ENCODE measurements around the gene LDLRAD3. TPM values are rescaled to one million over a fixed set of nuclear protein-coding genes. Genes with fewer than 3 reads are reported as not detected.

The LDLRAD3 gene
- total RNA-seq, 1 donor from 2014 or later: 8.6 TPM

DNA sequence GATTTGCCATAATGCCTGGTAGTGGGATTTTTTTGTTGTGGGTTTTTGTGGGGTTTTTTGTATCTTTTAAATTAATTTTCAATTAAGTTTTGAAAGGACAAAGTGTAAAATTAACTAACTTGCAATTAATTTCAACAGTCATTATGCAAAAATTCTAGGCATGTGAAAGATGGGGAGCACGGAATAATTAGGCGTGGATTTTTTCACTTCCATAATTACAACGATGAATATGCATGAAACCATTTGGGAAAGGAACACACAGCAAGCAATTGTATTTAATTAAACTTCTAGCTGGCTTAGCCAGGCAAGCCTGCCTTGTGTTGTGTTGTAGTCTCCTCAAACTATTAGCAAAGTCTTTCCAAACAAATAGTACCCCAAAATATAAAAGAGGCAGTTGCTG is 257.5 kb downstream of the LDLRAD3 start:
- Mint-ChIP-seq H3K9me3 (ENCODE audit: low read depth) (no peaks in the 10 kb centered on the region), H3K4me3 (ENCODE audit: unreplicated experiment) (no peak overlapping the region), H3K4me1 (ENCODE audit: low read depth) (peaks cover 12% of the 10 kb centered on the region), H3K36me3 (ENCODE audit: low read depth) (peaks cover 8% of the 10 kb centered on the region), H3K27ac (ENCODE audit: unreplicated experiment) (no peak overlapping the region), H3K27me3 (ENCODE audit: low read depth) (no peaks in the 10 kb centered on the region)
- no peak for DNase-seq (ENCODE audit: low spot score)
- TF ChIP-seq, protein P1, sequence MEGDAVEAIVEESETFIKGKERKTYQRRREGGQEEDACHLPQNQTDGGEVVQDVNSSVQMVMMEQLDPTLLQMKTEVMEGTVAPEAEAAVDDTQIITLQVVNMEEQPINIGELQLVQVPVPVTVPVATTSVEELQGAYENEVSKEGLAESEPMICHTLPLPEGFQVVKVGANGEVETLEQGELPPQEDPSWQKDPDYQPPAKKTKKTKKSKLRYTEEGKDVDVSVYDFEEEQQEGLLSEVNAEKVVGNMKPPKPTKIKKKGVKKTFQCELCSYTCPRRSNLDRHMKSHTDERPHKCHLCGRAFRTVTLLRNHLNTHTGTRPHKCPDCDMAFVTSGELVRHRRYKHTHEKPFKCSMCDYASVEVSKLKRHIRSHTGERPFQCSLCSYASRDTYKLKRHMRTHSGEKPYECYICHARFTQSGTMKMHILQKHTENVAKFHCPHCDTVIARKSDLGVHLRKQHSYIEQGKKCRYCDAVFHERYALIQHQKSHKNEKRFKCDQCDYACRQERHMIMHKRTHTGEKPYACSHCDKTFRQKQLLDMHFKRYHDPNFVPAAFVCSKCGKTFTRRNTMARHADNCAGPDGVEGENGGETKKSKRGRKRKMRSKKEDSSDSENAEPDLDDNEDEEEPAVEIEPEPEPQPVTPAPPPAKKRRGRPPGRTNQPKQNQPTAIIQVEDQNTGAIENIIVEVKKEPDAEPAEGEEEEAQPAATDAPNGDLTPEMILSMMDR (IDR thresholded peaks at IDR 0.05): no peak

DNA sequence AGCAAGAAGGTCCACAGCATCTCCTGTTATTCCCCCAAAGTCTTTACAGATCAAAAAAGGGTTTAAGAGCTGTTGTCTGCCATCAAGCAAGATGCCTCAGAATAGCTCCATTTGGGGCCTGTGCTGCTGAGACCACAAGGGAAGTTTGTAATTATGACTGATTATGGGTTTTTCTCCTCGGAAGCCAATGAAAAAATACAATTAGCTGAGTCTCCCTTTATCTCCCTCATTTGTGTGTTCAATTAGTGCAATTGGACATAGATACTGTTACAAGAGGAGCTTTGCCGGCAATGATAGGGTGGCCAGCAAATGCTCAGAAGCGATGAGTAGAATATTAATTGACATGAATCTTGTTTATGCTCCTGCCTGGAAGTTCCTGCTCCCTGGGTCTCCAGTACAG is 261.7 kb downstream of the LDLRAD3 start:
- DNase-seq (ENCODE audit: low spot score): no peak
- TF ChIP-seq, protein P1 (IDR thresholded peaks at IDR 0.05): no peak
- H3K4me1 Mint-ChIP-seq (ENCODE audit: low read depth): no peaks in the 10 kb centered on the region
- H3K27me3 Mint-ChIP-seq (ENCODE audit: low read depth): no peaks in the 10 kb centered on the region
- no peak overlapping the region for H3K27ac Mint-ChIP-seq (ENCODE audit: unreplicated experiment)
- peaks cover 3% of the 10 kb centered on the region for H3K36me3 Mint-ChIP-seq (ENCODE audit: low read depth)
- no peak overlapping the region for H3K4me3 Mint-ChIP-seq (ENCODE audit: unreplicated experiment)
- no peaks in the 10 kb centered on the region for H3K9me3 Mint-ChIP-seq (ENCODE audit: low read depth)

DNA sequence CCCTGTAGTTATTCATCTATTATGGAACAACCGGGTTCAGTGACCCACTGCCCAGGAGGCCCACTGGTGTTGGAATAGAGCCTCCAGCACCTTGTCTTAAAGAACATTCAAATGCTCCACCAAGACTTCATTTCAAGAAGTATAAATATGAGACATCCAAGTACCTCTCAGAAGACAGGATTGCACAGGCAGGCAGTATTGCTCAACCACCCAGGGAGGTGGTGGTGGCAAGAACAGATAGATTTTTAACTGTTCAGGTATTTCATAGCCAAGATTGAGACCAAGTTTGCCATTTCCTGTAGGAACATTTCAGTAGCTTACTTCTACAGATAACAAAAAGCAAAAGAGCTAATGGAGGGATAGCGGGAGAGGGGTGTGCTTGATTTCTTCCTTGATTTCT is 266.7 kb downstream of the LDLRAD3 start:
- no peak for DNase-seq (ENCODE audit: low spot score)
- TF ChIP-seq, protein P1 (IDR thresholded peaks at IDR 0.05): no peak
- H3K27ac Mint-ChIP-seq (ENCODE audit: unreplicated experiment): no peak overlapping the region
- H3K27me3 Mint-ChIP-seq (ENCODE audit: low read depth): no peaks in the 10 kb centered on the region
- H3K36me3 Mint-ChIP-seq (ENCODE audit: low read depth): no peaks in the 10 kb centered on the region
- H3K4me3 Mint-ChIP-seq (ENCODE audit: unreplicated experiment): no peak overlapping the region
- H3K4me1 Mint-ChIP-seq (ENCODE audit: low read depth): peaks cover 7% of the 10 kb centered on the region
- H3K9me3 Mint-ChIP-seq (ENCODE audit: low read depth): no peaks in the 10 kb centered on the region

DNA sequence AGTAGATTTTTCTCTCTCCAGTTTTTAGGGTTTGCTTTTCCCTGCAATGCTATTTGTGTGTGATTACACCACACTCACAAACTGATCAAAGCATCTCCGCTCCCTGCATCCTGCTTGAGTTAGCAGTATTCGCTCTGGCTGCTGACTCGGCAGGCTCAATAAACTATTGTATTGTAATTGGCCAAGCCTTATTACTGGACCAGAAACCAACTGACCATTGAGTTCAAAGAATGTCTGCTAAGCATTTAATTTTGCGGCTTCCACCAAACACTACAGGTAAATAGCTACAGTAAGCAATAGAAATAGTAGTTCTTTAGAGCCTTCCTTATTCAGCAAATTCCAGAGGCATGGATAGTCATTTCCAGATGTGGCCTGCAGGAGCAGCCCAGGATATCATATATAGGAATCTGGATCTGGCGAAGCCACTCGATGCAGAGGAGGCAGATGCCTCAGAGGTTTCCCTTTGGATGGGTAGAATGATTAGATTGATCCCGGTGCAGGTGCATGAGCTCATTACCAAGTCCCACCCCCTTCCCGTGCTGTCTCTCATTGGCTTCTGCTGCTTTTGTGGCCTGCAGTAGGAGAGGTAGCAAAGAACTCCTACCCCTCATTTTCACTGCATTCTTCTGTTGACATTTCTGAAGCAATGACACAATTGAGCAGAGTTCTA is 268.0 kb downstream of the LDLRAD3 start:
- no peak overlapping the region for H3K4me3 Mint-ChIP-seq (ENCODE audit: unreplicated experiment)
- no peaks in the 10 kb centered on the region for H3K36me3 Mint-ChIP-seq (ENCODE audit: low read depth)
- no peaks in the 10 kb centered on the region for H3K9me3 Mint-ChIP-seq (ENCODE audit: low read depth)
- TF ChIP-seq, protein P1 (IDR thresholded peaks at IDR 0.05): no peak
- no peaks in the 10 kb centered on the region for H3K27me3 Mint-ChIP-seq (ENCODE audit: low read depth)
- peaks cover 7% of the 10 kb centered on the region for H3K4me1 Mint-ChIP-seq (ENCODE audit: low read depth)
- DNase-seq (ENCODE audit: low spot score): no peak
- H3K27ac Mint-ChIP-seq (ENCODE audit: unreplicated experiment): no peak overlapping the region

DNA sequence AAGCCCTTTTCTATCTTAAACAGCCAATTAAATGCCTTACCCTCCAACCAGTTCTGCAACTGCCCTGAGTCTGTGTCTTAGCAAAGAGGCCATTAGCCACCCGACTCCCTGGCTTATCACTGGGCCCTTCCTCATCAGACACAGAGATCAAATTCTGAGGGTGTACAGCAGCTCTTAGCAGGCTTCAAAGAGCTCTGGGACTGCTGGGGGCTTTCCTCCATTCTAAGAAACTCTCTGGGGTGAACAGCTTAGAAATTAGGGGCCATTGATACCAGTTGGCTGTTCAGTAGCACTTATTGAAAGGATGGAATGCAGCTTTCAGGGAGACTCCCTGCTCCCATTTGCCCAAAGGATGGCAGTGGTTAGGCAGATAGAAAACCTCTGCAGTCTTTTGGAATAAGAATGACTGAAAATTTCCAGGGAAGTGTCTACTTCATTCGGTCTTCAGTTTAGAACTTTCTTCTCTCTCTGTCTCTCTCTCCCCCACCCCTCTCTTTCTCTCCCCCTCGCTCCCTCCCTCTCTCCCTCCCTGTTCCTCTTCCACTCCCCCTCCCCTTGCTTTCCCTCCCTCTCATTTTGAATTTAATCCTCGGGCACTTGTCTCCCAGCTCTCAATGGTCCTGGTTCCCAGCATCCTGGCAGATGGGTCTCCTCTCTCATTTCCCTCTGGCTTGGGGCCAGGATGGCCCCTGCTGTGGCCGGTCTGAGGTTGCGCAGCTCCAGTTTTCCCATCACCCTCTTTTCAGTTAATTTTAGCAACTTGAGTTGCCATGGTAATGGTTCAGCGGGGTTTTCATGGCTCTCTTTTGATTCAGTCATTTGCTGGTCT is 268.9 kb downstream of the LDLRAD3 start:
- no peaks in the 10 kb centered on the region for H3K27me3 Mint-ChIP-seq (ENCODE audit: low read depth)
- no peak overlapping the region for H3K4me3 Mint-ChIP-seq (ENCODE audit: unreplicated experiment)
- no peak for DNase-seq (ENCODE audit: low spot score)
- TF ChIP-seq, protein P1 (IDR thresholded peaks at IDR 0.05): no peak
- H3K9me3 Mint-ChIP-seq (ENCODE audit: low read depth): peaks cover 2% of the 10 kb centered on the region
- H3K4me1 Mint-ChIP-seq (ENCODE audit: low read depth): peaks cover 7% of the 10 kb centered on the region
- H3K36me3 Mint-ChIP-seq (ENCODE audit: low read depth): peaks cover under 1% of the 10 kb centered on the region
- no peak overlapping the region for H3K27ac Mint-ChIP-seq (ENCODE audit: unreplicated experiment)
